ENCODE results near the gene TAF3.
A peak's percentile ranks its signal among the peaks of the same experiment; 100 is the strongest.

Gene TAF3

DNA sequence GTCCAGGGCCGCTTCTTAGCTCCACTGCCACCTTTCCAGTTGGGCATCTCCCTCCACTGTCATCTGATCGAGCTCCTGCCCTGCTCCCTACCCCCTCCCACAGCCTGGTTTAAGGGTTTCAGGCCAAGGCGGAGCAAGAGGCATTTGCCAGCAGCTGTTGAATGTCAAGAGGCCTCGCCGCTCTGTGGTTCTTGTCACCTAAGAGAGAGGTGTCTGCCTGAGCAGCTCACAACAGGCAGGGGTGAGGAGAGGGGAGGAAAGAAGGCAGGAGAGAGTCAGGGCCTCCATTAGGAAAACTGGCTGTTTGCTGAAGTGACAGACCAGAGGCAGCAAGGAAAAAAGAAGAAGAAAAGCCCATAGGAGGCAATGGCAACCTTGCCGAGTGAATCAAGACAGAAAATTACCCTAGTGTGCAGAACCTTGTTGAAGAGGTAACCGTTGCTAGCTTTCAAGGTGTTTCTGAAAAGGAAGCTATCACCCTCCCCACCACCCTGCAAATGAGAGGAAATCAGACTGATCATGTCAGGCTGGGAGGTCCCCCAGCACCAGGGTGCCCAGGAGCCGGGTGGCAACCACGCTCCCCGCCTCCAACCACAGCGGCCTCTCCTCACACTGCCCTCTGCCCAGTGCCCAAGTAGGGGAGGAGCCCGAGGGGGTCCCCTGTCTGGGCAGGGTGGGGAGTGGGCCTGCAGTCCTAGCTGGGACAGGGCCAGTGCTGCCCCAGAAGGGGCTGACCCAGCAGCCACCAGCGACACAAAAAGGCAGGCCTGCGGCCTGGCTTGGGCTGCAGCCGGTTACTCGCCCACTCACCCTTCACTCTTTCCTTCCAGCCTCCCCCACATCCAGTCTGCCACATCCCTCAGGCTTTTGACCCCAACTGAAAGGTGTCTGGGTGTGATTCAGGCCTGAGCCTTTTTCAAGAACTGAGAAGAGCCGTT, 243.2 kb downstream of the TAF3 start:
- peak; percentile 57 to 65 for DNase-seq

DNA sequence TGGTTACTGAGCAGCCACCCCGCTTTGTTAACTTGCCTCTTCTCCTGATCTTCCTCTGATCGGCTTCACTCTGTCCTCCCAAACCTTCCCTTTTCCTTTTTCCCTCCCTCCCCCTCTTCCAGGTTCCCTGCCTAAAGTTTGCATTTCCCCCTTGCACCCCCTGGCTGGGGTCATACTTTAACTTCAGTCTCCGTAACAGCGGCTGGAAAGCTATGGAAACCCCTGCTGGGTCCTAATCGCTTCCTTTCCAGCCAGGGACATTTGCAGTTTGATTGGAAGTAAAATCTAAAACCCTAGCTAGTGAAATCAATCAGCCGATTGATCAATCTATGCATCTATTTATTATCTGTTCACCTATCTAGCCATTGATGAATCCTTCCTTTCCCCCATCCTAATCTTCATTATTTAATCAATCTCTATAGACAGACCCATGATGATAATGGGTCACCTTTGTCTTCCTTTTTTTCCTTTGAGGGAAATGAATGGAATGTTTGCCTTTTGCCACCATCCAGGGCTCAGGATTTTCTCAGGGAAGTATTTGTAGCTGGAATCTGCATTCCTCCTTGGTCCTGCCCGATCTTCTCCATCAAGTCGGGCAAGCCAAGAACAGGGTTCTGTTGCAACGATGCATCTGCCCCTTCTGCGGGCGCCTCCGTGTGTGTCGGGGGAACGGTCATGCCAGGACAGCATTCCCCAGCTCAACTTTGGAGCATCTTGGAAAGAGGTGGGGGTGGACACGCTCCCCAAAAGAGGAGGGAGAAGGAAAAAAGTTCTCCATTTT, 245.0 kb downstream of the TAF3 start:
- no peak for DNase-seq

DNA sequence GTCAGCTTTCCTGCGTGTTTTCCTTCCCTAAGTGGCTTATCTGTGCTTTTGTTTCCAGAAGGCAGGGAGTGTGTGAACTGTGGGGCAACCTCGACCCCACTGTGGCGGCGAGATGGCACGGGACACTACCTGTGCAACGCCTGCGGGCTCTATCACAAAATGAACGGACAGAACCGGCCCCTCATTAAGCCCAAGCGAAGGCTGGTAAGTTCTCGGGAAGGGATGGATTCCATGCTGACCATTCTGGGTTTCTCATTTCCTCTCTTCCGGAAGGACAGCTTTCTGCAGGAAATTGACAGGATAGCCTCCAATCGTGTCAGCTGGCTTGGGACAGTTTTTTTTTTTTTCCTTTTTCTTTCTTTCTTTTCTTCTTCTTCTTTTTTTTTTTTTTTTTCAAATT, 245.6 kb downstream of the TAF3 start:
- no peak for DNase-seq

DNA sequence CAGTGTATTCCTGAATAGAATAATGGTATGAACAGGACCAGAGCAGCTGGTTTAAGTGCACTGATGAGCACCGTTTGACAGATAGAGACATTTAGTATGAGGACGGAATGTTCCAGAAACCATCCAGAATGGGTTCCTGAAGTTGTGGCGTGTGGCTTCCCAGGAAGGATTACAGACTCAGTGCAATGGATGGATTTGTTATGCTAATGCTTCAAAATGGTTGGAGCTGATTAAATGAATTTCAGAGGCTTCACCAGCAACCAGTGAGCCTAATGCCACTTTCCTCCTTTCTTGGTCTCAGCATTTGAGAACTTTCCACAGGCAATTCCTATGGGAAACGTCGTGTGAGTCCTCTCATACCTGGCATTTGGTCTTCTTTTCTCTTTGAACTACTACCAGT, 246.1 kb downstream of the TAF3 start:
- DNase-seq = no peak

GRCh38 chr10:8065651-8066050, 247.3 kb downstream of the TAF3 start:
- no peak for DNase-seq

GRCh38 chr10:8066124-8066523, 247.8 kb downstream of the TAF3 start:
- no peak for DNase-seq
